ENCODE measurements around the gene CCDC12.

Gene CCDC12

GRCh38 chr3:46991406-46992165, 15.0 kb upstream of the CCDC12 start:
- no peak for TF ChIP-seq CEBPB (IDR thresholded peaks at IDR 0.05)
- TF ChIP-seq YY1 (IDR thresholded peaks at IDR 0.05; ENCODE audit: low read depth): no peak
- no peak for TF ChIP-seq TCF12 (IDR thresholded peaks at IDR 0.05; ENCODE audit: low read depth)
- TF ChIP-seq, protein P1, sequence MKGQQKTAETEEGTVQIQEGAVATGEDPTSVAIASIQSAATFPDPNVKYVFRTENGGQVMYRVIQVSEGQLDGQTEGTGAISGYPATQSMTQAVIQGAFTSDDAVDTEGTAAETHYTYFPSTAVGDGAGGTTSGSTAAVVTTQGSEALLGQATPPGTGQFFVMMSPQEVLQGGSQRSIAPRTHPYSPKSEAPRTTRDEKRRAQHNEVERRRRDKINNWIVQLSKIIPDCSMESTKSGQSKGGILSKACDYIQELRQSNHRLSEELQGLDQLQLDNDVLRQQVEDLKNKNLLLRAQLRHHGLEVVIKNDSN (IDR thresholded peaks at IDR 0.05): no peak
- TF ChIP-seq, protein P2, sequence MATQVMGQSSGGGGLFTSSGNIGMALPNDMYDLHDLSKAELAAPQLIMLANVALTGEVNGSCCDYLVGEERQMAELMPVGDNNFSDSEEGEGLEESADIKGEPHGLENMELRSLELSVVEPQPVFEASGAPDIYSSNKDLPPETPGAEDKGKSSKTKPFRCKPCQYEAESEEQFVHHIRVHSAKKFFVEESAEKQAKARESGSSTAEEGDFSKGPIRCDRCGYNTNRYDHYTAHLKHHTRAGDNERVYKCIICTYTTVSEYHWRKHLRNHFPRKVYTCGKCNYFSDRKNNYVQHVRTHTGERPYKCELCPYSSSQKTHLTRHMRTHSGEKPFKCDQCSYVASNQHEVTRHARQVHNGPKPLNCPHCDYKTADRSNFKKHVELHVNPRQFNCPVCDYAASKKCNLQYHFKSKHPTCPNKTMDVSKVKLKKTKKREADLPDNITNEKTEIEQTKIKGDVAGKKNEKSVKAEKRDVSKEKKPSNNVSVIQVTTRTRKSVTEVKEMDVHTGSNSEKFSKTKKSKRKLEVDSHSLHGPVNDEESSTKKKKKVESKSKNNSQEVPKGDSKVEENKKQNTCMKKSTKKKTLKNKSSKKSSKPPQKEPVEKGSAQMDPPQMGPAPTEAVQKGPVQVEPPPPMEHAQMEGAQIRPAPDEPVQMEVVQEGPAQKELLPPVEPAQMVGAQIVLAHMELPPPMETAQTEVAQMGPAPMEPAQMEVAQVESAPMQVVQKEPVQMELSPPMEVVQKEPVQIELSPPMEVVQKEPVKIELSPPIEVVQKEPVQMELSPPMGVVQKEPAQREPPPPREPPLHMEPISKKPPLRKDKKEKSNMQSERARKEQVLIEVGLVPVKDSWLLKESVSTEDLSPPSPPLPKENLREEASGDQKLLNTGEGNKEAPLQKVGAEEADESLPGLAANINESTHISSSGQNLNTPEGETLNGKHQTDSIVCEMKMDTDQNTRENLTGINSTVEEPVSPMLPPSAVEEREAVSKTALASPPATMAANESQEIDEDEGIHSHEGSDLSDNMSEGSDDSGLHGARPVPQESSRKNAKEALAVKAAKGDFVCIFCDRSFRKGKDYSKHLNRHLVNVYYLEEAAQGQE (IDR thresholded peaks at IDR 0.05; ENCODE audit: low read depth): no peak
- no peak for TF ChIP-seq RAD21 (IDR thresholded peaks at IDR 0.05; ENCODE audit: low read depth)
- no peak for TF ChIP-seq EP300 (IDR thresholded peaks at IDR 0.05; ENCODE audit: borderline replicate concordance)
- TF ChIP-seq EGR1 (IDR thresholded peaks at IDR 0.05): no peak
- no peak for TF ChIP-seq TAF1 (IDR thresholded peaks at IDR 0.05; ENCODE audit: low read depth)
- TF ChIP-seq, protein P3, sequence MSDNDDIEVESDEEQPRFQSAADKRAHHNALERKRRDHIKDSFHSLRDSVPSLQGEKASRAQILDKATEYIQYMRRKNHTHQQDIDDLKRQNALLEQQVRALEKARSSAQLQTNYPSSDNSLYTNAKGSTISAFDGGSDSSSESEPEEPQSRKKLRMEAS (IDR thresholded peaks at IDR 0.05): no peak
- TF ChIP-seq NFIC (IDR thresholded peaks at IDR 0.05): no peak
- TF ChIP-seq FOXM1 (IDR thresholded peaks at IDR 0.05; ENCODE audit: borderline replicate concordance, low read depth): no peak
- TF ChIP-seq TEAD4 (IDR thresholded peaks at IDR 0.05): no peak
- TF ChIP-seq CREB1 (IDR thresholded peaks at IDR 0.05; ENCODE audit: low read depth): no peak
- no peak for TF ChIP-seq ZBTB7A (IDR thresholded peaks at IDR 0.05; ENCODE audit: low read depth)

- no peak for TF ChIP-seq EGR1 (IDR thresholded peaks at IDR 0.05)
- TF ChIP-seq, protein P3 (IDR thresholded peaks at IDR 0.05): no peak
- TF ChIP-seq NFIC (IDR thresholded peaks at IDR 0.05): no peak
- no peak for TF ChIP-seq ZBTB7A (IDR thresholded peaks at IDR 0.05; ENCODE audit: low read depth)
- TF ChIP-seq RAD21 (IDR thresholded peaks at IDR 0.05; ENCODE audit: low read depth): no peak
- no peak for TF ChIP-seq CEBPB (IDR thresholded peaks at IDR 0.05)
Measured at GRCh38 chr3:46990573-46991374, 14.2 kb upstream of the CCDC12 start.

GRCh38 chr3:46989146-46989810, 12.7 kb upstream of the CCDC12 start:
- TF ChIP-seq EGR1 (IDR thresholded peaks at IDR 0.05) (no peak), RAD21 (IDR thresholded peaks at IDR 0.05; ENCODE audit: low read depth) (no peak), TCF12 (IDR thresholded peaks at IDR 0.05; ENCODE audit: low read depth) (no peak), ZBTB7A (IDR thresholded peaks at IDR 0.05; ENCODE audit: low read depth) (no peak), FOXM1 (IDR thresholded peaks at IDR 0.05; ENCODE audit: borderline replicate concordance, low read depth) (no peak), TAF1 (IDR thresholded peaks at IDR 0.05; ENCODE audit: low read depth) (no peak), NFIC (IDR thresholded peaks at IDR 0.05) (no peak), CEBPB (IDR thresholded peaks at IDR 0.05) (no peak), EP300 (IDR thresholded peaks at IDR 0.05; ENCODE audit: borderline replicate concordance) (no peak), TEAD4 (IDR thresholded peaks at IDR 0.05) (no peak), CREB1 (IDR thresholded peaks at IDR 0.05; ENCODE audit: low read depth) (no peak), YY1 (IDR thresholded peaks at IDR 0.05; ENCODE audit: low read depth) (no peak)
- TF ChIP-seq, protein P1 (IDR thresholded peaks at IDR 0.05): no peak
- TF ChIP-seq, protein P3 (IDR thresholded peaks at IDR 0.05): no peak
- TF ChIP-seq, protein P2 (IDR thresholded peaks at IDR 0.05; ENCODE audit: low read depth): no peak

DNA sequence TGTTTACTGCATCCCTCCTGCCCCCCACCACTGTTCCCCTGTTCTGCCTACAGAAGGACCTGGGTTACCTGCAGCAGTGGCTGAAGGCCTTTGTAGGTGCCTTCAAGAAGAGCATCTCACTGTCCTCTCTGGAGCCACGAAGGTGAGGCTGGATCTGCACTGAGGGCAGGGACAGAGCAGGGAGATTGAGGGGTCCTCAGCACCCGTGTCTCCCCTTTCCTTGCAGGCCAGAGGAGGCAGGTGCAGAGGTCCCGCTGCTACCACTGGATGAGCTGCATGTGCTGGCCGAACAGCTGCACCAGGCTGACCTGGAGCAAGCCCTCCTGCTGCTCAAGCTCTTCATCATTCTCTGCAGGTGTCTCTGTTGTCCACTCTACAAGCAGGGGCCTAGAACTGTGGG, 12.1 kb upstream of the CCDC12 start:
- TF ChIP-seq YY1 (IDR thresholded peaks at IDR 0.05; ENCODE audit: low read depth) (no peak), TCF12 (IDR thresholded peaks at IDR 0.05; ENCODE audit: low read depth) (no peak), FOXM1 (IDR thresholded peaks at IDR 0.05; ENCODE audit: borderline replicate concordance, low read depth) (no peak), NFIC (IDR thresholded peaks at IDR 0.05) (no peak), TEAD4 (IDR thresholded peaks at IDR 0.05) (no peak), EGR1 (IDR thresholded peaks at IDR 0.05) (no peak), RAD21 (IDR thresholded peaks at IDR 0.05; ENCODE audit: low read depth) (no peak), EP300 (IDR thresholded peaks at IDR 0.05; ENCODE audit: borderline replicate concordance) (no peak), TAF1 (IDR thresholded peaks at IDR 0.05; ENCODE audit: low read depth) (no peak), ZBTB7A (IDR thresholded peaks at IDR 0.05; ENCODE audit: low read depth) (no peak)
- TF ChIP-seq, protein P1 (IDR thresholded peaks at IDR 0.05): no peak
- TF ChIP-seq, protein P3 (IDR thresholded peaks at IDR 0.05): no peak
- TF ChIP-seq, protein P2 (IDR thresholded peaks at IDR 0.05; ENCODE audit: low read depth): no peak
